Adrenal gland (tissue), 5 donors: ENCODE results near the gene TCF12.

Experiments used
- POLR2A ChIP-seq, 2 donors: fragments of 450-650 bp; IDR thresholded peaks; one replicate each; pipeline ENCODE4 v1.6.1; 2017; ENCODE audit warnings: antibody characterized with exemption in 2 of 2, mild to moderate bottlenecking in 2 of 2, moderate library complexity in 1 of 2
- TF ChIP-seq, protein P1 (sequence below), 6 experiments: fragments of 450-650 bp in 4 of 6; fragments of 200-600 bp in 2 of 6; sonication (generic) in 1 of 6; IDR thresholded peaks; 1 replicate in 5 of 6; 2 replicates in 1 of 6; pipeline versions ENCODE4 v1.5.1 to v1.8.0; 2016 to 2021; ENCODE audit warnings: antibody characterized with exemption in 6 of 6, mild to moderate bottlenecking in 2 of 6, moderate library complexity in 1 of 6
- donor health status: DM: no; HTN: no; CAD: no.

DNA sequence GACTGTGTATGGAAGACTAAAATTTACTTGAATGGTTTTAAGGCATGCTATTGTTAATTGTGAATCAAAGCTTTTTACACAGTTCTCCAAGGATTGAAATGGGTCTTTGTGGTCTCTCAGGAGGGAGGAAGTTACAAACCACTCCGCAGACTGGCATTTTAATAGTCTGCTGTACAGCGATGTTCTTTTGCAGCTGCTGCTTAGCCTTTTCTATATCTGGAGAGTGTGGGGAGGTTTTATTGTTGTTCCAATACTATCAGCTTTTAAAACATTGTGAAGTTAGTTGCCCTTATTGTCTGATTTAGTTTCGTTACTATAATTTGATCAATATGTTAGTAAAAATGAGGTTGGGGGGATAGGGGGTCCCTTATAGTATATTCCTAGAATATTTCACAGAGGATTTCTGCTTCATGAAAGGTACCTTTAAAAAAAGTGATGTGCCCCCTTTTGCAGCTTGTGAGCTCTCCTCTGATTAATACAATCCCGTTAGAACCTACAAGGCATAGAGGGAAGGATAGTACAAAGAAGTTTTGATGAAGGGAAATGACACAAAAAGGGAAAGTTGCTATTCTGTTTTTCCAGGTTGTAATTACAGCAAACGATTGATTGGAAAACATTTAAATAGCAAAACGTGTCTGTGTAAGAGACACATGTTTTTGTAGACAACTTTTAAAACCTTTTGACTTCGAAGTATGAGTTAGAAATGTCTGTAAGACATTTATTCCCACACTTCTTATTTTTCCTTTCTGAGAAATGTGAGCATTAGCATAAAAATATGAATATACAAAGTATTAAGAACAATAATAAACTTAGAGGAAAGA lies 299.5 kb downstream of the TCF12 start:
- TF ChIP-seq, protein P1, sequence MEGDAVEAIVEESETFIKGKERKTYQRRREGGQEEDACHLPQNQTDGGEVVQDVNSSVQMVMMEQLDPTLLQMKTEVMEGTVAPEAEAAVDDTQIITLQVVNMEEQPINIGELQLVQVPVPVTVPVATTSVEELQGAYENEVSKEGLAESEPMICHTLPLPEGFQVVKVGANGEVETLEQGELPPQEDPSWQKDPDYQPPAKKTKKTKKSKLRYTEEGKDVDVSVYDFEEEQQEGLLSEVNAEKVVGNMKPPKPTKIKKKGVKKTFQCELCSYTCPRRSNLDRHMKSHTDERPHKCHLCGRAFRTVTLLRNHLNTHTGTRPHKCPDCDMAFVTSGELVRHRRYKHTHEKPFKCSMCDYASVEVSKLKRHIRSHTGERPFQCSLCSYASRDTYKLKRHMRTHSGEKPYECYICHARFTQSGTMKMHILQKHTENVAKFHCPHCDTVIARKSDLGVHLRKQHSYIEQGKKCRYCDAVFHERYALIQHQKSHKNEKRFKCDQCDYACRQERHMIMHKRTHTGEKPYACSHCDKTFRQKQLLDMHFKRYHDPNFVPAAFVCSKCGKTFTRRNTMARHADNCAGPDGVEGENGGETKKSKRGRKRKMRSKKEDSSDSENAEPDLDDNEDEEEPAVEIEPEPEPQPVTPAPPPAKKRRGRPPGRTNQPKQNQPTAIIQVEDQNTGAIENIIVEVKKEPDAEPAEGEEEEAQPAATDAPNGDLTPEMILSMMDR (IDR thresholded peaks at IDR 0.05), result no peak
- TF ChIP-seq POLR2A (IDR thresholded peaks at IDR 0.05), result no peak
